Left lung (tissue), 10 donors: Measurements from ENCODE around the gene EIF4G3. TPM values are rescaled to one million over a fixed set of nuclear protein-coding genes. Genes with fewer than 3 reads are reported as not detected.
"Not testable (repeated sequence)": the region's sequence is repeated elsewhere in the genome, so short reads cannot be mapped to it uniquely, and the experiment has no call there.

ENCODE experiments used
- ATAC-seq: fragments of 200-7000 bp; cut with Tn5 transposase; one replicate; pipeline ENCODE4 v1.9.1; 2020; ENCODE audit warnings: moderate library complexity
- DNase-seq, 4 donors: peaks; one replicate each; pipeline ENCODE4 v3.0.0-alpha.2; 2013 to 2020
- H3K27ac ChIP-seq, 2 donors: fragments of 200-600 bp; sonication (generic) in 1 of 2; one replicate each; pipeline versions ENCODE4 v1.5.0 to v1.8.0; 2020 to 2021
- H3K27me3 ChIP-seq, 2 donors: fragments of 200-600 bp; sonication (generic) in 1 of 2; one replicate each; pipeline versions ENCODE4 v1.5.0 to v1.8.0; 2020 to 2021
- H3K36me3 ChIP-seq, 2 donors: fragments of 200-600 bp; sonication (generic) in 1 of 2; one replicate each; pipeline versions ENCODE4 v1.5.0 to v1.8.0; 2020 to 2021
- H3K4me1 ChIP-seq, 2 donors: fragments of 200-600 bp; one replicate each; pipeline ENCODE4 v1.8.0; 2021
- H3K4me3 ChIP-seq, 2 donors: fragments of 200-600 bp; sonication (generic) in 1 of 2; one replicate each; pipeline versions ENCODE4 v1.5.0 to v1.8.0; 2020 to 2021; ENCODE audit warnings: mild to moderate bottlenecking in 1 of 2
- H3K9me3 ChIP-seq, 2 donors: fragments of 200-600 bp; sonication (generic) in 1 of 2; one replicate each; pipeline versions ENCODE4 v1.5.0 to v1.8.0; 2020 to 2021
- intact Hi-C, 2 donors: fragments of 100-400 bp; cut with DNase I; formaldehyde crosslinking; loops; one replicate each; pipeline versions ENCODE4 v1.11.2 to v1.14.2; 2022
- polyA plus RNA-seq, 6 donors: library from polyadenylated mRNA; unstranded; fragments of 120-200 nt; gene quantifications; one replicate each; pipeline ENCODE4 v1.2.1, GENCODE V29; 2013; ENCODE audit not compliant: insufficient read length in 6 of 6
- total RNA-seq, 2 donors: library from RNA; stranded (reverse); fragmentation: NEBNext Ultra II Directional; extraction: Animal tissue kit (Norgen Biotek cat#: 25700); gene quantifications; one replicate each; pipeline ENCODE4 v1.2.1, GENCODE V29; 2021
- TF ChIP-seq, protein P1 (sequence below), 2 donors: fragments of 200-600 bp; sonication (generic) in 1 of 2; IDR thresholded peaks; one replicate each; pipeline versions ENCODE4 v1.5.0 to v1.8.0; 2021; ENCODE audit warnings: antibody characterized with exemption in 2 of 2
- donor health status: DM: no; HTN: yes; CAD: no.
- donor health status: DM: no; HTN: no; CAD: no.

The EIF4G3 gene
- total and polyA plus RNA-seq, 8 donors: 54.6 to 67.9 (median 61.7) TPM

DNA sequence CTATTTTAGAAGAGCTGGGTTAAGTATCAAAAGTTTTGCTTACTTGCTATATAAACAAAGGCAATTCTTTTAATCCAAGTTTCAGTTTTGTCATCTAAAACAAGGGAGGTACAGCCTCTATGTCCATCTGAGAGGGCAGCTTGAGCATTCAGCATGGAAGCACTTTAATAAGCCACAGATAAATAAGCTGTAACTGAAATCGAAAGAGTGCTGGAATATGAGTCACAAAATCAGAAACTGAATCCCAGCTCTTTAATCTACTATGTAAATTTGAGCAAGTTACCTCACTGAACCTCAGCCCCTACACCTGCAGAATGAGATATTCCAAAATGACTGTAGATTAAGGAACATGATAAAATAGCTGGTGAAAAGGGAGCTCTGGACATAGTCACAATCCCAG is 309.6 kb downstream of the EIF4G3 start:
- no peaks in the 10 kb centered on the region for H3K9me3 ChIP-seq
- H3K27me3 ChIP-seq: no peaks in the 10 kb centered on the region
- ATAC-seq: no peak
- DNase-seq: no peak
- peaks cover 5 to 32% of the 10 kb centered on the region in 2 donors for H3K36me3 ChIP-seq
- no peak overlapping the region for H3K4me3 ChIP-seq
- no peaks in the 10 kb centered on the region for H3K4me1 ChIP-seq
- intact Hi-C loops: no loop called here
- TF ChIP-seq, protein P1, sequence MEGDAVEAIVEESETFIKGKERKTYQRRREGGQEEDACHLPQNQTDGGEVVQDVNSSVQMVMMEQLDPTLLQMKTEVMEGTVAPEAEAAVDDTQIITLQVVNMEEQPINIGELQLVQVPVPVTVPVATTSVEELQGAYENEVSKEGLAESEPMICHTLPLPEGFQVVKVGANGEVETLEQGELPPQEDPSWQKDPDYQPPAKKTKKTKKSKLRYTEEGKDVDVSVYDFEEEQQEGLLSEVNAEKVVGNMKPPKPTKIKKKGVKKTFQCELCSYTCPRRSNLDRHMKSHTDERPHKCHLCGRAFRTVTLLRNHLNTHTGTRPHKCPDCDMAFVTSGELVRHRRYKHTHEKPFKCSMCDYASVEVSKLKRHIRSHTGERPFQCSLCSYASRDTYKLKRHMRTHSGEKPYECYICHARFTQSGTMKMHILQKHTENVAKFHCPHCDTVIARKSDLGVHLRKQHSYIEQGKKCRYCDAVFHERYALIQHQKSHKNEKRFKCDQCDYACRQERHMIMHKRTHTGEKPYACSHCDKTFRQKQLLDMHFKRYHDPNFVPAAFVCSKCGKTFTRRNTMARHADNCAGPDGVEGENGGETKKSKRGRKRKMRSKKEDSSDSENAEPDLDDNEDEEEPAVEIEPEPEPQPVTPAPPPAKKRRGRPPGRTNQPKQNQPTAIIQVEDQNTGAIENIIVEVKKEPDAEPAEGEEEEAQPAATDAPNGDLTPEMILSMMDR (IDR thresholded peaks at IDR 0.05): no peak
- H3K27ac ChIP-seq: no peak overlapping the region

DNA sequence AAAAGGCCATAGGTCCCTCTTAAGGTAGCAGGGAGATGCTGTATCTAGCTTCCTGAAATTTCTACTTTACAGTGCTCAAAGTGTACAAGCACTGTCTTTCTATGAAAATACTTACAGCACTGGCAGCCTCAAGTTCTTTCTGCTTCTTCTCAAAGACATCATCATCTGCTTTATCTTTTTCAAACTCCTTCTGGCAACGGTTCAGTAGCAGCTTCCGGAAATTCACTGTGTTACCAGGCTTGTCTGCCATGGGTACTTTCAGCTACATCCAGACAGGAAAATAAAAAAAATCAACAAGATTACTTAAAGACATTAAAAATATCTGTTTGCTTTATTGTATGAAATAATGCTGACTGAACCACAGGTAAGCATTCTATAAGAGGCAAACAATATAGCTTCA is 311.7 kb downstream of the EIF4G3 start:
- no peaks in the 10 kb centered on the region for H3K9me3 ChIP-seq
- DNase-seq (no peak), ATAC-seq (no peak)
- H3K4me1 ChIP-seq: no peaks in the 10 kb centered on the region
- no peak overlapping the region for H3K4me3 ChIP-seq
- no peak overlapping the region for H3K27ac ChIP-seq
- intact Hi-C loops: no loop called here
- TF ChIP-seq, protein P1 (IDR thresholded peaks at IDR 0.05): no peak
- H3K27me3 ChIP-seq: no peaks in the 10 kb centered on the region
- peaks cover 5 to 53% of the 10 kb centered on the region in 2 donors for H3K36me3 ChIP-seq

DNA sequence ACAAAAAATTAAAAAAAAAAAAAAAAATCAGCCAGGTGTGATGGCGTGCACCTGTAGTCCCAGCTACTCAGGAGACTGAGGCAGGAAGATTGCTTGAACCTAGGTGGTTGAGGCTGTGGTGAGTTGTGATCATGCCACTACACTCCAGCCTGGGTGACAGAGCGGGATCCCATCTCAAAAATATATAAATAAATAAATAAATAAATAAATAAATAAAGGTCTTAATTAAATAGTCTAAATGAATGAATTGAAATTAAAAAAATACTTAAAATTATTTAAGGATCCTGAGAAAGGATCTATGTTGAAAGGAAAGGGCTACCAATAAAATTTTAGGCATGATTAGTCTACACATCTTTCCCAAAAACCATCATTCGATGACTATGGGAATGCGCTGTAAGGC is 322.2 kb downstream of the EIF4G3 start:
- TF ChIP-seq, protein P1 (IDR thresholded peaks at IDR 0.05): no peak
- DNase-seq (no peak), ATAC-seq (no peak)
- H3K27ac ChIP-seq: no peak overlapping the region
- intact Hi-C loops: no loop called here
- H3K4me3 ChIP-seq: no peak overlapping the region
- peaks cover 0 to 95% of the 10 kb centered on the region in 2 donors for H3K36me3 ChIP-seq
- H3K9me3 ChIP-seq: no peaks in the 10 kb centered on the region
- H3K27me3 ChIP-seq: no peaks in the 10 kb centered on the region
- H3K4me1 ChIP-seq: no peaks in the 10 kb centered on the region

DNA sequence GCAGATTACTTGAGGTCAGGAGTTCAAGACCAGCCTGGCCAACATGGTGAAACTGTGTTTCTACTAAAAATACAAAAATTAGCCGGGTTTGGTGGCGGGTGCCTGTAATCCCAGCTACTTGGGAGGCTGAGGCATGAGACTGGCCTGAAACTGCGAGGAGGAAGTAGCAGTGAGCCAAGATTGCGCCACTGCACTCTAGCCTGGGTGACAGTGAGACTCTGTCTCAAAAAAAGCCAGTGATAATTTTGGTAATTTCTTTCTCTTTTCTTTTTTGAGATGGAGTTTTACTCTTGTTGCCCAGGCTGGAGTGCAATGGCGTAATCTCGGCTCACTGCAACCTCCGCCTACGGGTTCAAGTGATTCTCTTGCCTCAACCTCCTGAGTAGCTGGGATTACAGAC is 324.9 kb downstream of the EIF4G3 start:
- H3K36me3 ChIP-seq: peaks cover 0 to 96% of the 10 kb centered on the region in 2 donors
- peak; percentile 51 for ATAC-seq
- H3K27ac ChIP-seq: peak overlapping the region in 1 of 2 donors; percentile 43

DNA sequence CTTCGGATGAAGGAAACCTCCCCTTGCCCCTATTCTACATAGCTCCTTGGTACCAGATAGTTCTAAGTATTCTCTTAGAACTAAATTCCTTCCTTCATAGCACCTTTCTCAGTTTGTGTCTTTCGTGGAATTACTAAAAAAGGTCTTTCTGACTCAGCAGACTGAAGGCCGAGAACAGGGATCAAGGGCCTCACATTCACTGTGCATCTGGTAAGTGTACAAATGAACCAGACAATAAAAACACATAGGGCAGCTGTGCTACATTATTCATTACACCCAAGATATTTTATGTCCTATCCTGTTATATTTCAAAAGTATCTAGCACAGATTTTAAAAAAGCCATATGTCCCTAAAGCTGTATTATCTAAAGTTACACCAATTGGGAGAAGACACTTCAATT is 326.7 kb downstream of the EIF4G3 start:
- TF ChIP-seq, protein P1 (IDR thresholded peaks at IDR 0.05): no peak
- Histone ChIP-seq H3K27ac (no peak overlapping the region), H3K27me3 (no peaks in the 10 kb centered on the region), H3K36me3 (peaks cover 0 to 90% of the 10 kb centered on the region in 2 donors), H3K9me3 (no peaks in the 10 kb centered on the region), H3K4me3 (no peak overlapping the region), H3K4me1 (no peaks in the 10 kb centered on the region)
- intact Hi-C loops: no loop called here
- ATAC-seq (no peak), DNase-seq (no peak)

More for the DNA sequence above, 324.9 kb downstream of the EIF4G3 start:
- H3K27me3 ChIP-seq, H3K9me3 ChIP-seq, intact Hi-C loops, H3K4me1 ChIP-seq, H3K4me3 ChIP-seq: not testable (repeated sequence)
- DNase-seq: peak in 1 of 4 donors; percentile 76

DNA sequence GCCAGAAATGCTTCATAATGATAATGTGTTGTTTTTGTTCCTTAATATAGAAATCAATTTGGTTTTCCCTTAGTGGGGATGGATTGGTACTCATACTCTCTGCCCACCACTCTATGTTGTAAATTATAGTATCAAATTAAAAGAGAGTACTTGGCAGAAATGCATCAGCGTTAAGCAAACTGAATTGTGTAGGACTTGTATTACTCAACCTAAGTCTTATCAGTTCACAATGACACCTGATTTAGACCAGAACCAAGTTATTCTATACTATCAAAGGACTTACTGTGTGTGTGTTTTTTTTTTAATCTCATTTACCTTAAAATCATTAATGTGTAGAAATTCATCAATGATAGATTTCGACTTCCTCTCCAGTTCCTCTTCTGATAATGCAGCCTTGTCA is 327.6 kb downstream of the EIF4G3 start:
- no peaks in the 10 kb centered on the region for H3K9me3 ChIP-seq
- ATAC-seq (no peak), DNase-seq (no peak)
- H3K4me1 ChIP-seq: no peaks in the 10 kb centered on the region
- H3K36me3 ChIP-seq: peaks cover 0 to 87% of the 10 kb centered on the region in 2 donors
- no peak overlapping the region for H3K4me3 ChIP-seq
- H3K27me3 ChIP-seq: no peaks in the 10 kb centered on the region
- TF ChIP-seq, protein P1 (IDR thresholded peaks at IDR 0.05): no peak
- intact Hi-C loops: no loop called here
- no peak overlapping the region for H3K27ac ChIP-seq
